Astrocyte (in vitro differentiated cells and primary cell): ENCODE measurements around the gene PCDHGA3. TPM values are rescaled to one million over a fixed set of nuclear protein-coding genes. Genes with fewer than 3 reads are reported as not detected.

Experiments
- DNase-seq: peaks from one replicate; pipeline ENCODE4 v3.0.0-alpha.2; 2010; ENCODE audit warnings: low read depth
- FAIRE-seq: peaks from 2 replicates; lab custom pipeline; 2011; peaks lifted over from hg19 to GRCh38; lab: Jason Lieb, UNC
- H2AFZ ChIP-seq: 2 replicates; pipeline ENCODE4 v1.6.0; 2012; ENCODE audit warnings: low read depth, low read length, inconsistent platforms
- H3K27ac ChIP-seq: 2 replicates; pipeline ENCODE4 v1.5.1; 2011; ENCODE audit warnings: low read depth, low read length, inconsistent platforms
- H3K27me3 ChIP-seq: 2 replicates; pipeline ENCODE4 v1.6.0; 2011; ENCODE audit warnings: low read length, inconsistent platforms; ENCODE audit not compliant: insufficient read depth
- H3K36me3 ChIP-seq: 2 replicates; pipeline ENCODE4 v1.5.1; 2011; ENCODE audit warnings: low read length, inconsistent platforms; ENCODE audit not compliant: insufficient read depth
- H3K4me1 ChIP-seq: 2 replicates; pipeline ENCODE4 v1.5.1; 2011; ENCODE audit warnings: low read length, inconsistent platforms; ENCODE audit not compliant: insufficient read depth
- H3K4me2 ChIP-seq: 2 replicates; pipeline ENCODE4 v1.6.0; 2012; ENCODE audit warnings: low read length, inconsistent platforms
- H3K4me3 ChIP-seq: 2 replicates; pipeline ENCODE4 v1.5.1; 2011; ENCODE audit warnings: low read depth, mild to moderate bottlenecking, low read length, inconsistent platforms; ENCODE audit not compliant: insufficient read depth
- H3K79me2 ChIP-seq: 2 replicates; pipeline ENCODE4 v1.6.0; 2012; ENCODE audit warnings: mild to moderate bottlenecking, low read length, inconsistent platforms; ENCODE audit not compliant: insufficient read depth
- H3K9ac ChIP-seq: 2 replicates; pipeline ENCODE4 v1.6.0; 2012; ENCODE audit warnings: mild to moderate bottlenecking, low read length, inconsistent platforms
- H3K9me3 ChIP-seq: 2 replicates; pipeline ENCODE4 v1.5.1; 2012; ENCODE audit warnings: low read depth, mild to moderate bottlenecking, low read length, inconsistent platforms; ENCODE audit not compliant: insufficient read depth
- H4K20me1 ChIP-seq: 2 replicates; pipeline ENCODE4 v1.6.0; 2012; ENCODE audit warnings: low read length, inconsistent platforms; ENCODE audit not compliant: insufficient read depth
- H3K27ac Mint-ChIP-seq: one replicate; pipeline ENCODE4 v1.8.0; 2021; ENCODE audit warnings: mild to moderate bottlenecking, mixed read lengths; ENCODE audit not compliant: unreplicated experiment
- H3K27me3 Mint-ChIP-seq: one replicate; pipeline ENCODE4 v1.8.0; 2021; ENCODE audit warnings: low read depth, mixed read lengths; ENCODE audit not compliant: unreplicated experiment
- H3K36me3 Mint-ChIP-seq: one replicate; pipeline ENCODE4 v1.8.0; 2021; ENCODE audit warnings: low read depth, mixed read lengths; ENCODE audit not compliant: unreplicated experiment
- H3K4me1 Mint-ChIP-seq: one replicate; pipeline ENCODE4 v1.8.0; 2021; ENCODE audit warnings: low read depth, mixed read lengths; ENCODE audit not compliant: unreplicated experiment
- H3K4me3 Mint-ChIP-seq: one replicate; pipeline ENCODE4 v1.8.0; 2021; ENCODE audit warnings: mild to moderate bottlenecking, moderate library complexity, mixed read lengths; ENCODE audit not compliant: unreplicated experiment
- H3K9me3 Mint-ChIP-seq: one replicate; pipeline ENCODE4 v1.8.0; 2021; ENCODE audit warnings: mild to moderate bottlenecking, mixed read lengths; ENCODE audit not compliant: unreplicated experiment
- EZH2 ChIP-seq: IDR thresholded peaks from 2 replicates; pipeline ENCODE4 v1.6.1; 2012; ENCODE audit warnings: mild to moderate bottlenecking, low read length, inconsistent platforms; ENCODE audit not compliant: insufficient read depth
- total RNA-seq: library from RNA; stranded (reverse); gene quantifications from 2 replicates; pipeline ENCODE4 v1.2.1, GENCODE V29; 2021
- TF ChIP-seq, protein P1 (sequence below): IDR thresholded peaks from 2 replicates; pipeline ENCODE4 v1.5.1; 2011; ENCODE audit warnings: low read depth, mild to moderate bottlenecking, inconsistent platforms, low read length, moderate library complexity; ENCODE audit not compliant: insufficient read depth

PCDHGA3 gene
- total RNA-seq, 1 donor from 2014 or later: 0.14 TPM

DNA sequence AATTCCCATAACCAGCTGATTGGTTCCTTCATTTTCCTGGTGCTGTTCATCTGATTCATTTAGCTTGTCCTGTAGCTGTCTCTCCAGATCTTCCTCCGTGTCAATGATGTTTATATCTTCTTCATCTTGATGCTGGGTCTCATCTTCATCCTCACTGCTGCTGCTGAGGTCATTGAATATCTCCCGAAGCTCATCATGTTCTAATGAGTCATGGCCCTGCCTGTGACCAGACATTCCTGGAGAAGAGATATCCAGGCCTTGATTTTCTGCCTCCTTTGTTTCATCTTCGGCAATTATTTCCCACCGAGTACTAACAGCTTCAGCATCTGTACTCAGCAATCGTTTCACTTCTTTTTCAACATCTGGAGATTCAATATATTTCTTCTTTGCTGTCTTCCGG lies 24.4 kb upstream of the PCDHGA3 start:
- peak overlapping the region; percentile 89 for H3K4me3 ChIP-seq
- no peak for FAIRE-seq
- H3K27ac ChIP-seq: no peak overlapping the region
- H3K9me3 ChIP-seq: peaks cover 27% of the 10 kb centered on the region
- no peak for DNase-seq
- Mint-ChIP-seq H3K36me3 (peaks cover 48% of the 10 kb centered on the region), H3K9me3 (peaks cover 67% of the 10 kb centered on the region), H3K4me1 (peaks cover 7% of the 10 kb centered on the region), H3K27ac (peak overlapping the region; percentile 100), H3K27me3 (no peaks in the 10 kb centered on the region), H3K4me3 (peak overlapping the region; percentile 98)
- no peak overlapping the region for H3K9ac ChIP-seq
- no peak overlapping the region for H2AFZ ChIP-seq
- no peaks in the 10 kb centered on the region for H3K27me3 ChIP-seq
- no peak for TF ChIP-seq EZH2
- TF ChIP-seq, protein P1, sequence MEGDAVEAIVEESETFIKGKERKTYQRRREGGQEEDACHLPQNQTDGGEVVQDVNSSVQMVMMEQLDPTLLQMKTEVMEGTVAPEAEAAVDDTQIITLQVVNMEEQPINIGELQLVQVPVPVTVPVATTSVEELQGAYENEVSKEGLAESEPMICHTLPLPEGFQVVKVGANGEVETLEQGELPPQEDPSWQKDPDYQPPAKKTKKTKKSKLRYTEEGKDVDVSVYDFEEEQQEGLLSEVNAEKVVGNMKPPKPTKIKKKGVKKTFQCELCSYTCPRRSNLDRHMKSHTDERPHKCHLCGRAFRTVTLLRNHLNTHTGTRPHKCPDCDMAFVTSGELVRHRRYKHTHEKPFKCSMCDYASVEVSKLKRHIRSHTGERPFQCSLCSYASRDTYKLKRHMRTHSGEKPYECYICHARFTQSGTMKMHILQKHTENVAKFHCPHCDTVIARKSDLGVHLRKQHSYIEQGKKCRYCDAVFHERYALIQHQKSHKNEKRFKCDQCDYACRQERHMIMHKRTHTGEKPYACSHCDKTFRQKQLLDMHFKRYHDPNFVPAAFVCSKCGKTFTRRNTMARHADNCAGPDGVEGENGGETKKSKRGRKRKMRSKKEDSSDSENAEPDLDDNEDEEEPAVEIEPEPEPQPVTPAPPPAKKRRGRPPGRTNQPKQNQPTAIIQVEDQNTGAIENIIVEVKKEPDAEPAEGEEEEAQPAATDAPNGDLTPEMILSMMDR: no peak
- H3K4me2 ChIP-seq: peak overlapping the region; percentile 89
- H3K4me1 ChIP-seq: no peaks in the 10 kb centered on the region
- peaks cover 20% of the 10 kb centered on the region for H4K20me1 ChIP-seq
- H3K36me3 ChIP-seq: peaks cover 19% of the 10 kb centered on the region
- H3K79me2 ChIP-seq: peaks cover 47% of the 10 kb centered on the region

DNA sequence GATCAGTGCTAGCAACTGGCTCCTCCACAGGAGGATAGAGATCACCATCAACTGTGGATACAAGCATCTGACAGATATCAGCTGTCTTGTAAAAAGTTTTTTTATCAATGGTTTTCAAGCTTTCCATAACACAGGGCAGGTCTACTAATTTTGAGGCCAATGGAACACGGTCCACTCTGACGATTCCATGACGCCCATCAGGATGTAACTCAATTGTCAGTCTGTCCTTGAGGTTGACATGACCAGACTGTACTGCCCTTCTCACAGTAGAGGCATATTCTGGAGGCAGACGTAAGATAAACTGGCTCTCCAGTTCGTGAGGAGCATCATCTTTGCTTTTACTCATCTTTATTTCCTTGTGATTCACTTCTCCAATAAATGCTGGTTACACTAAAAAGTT lies 23.9 kb upstream of the PCDHGA3 start:
- FAIRE-seq (no peak), DNase-seq (no peak)
- TF ChIP-seq EZH2: no peak
- TF ChIP-seq, protein P1: no peak
- peaks cover 19% of the 10 kb centered on the region for H3K36me3 ChIP-seq
- H3K4me3 ChIP-seq: peak overlapping the region; percentile 89
- peaks cover 20% of the 10 kb centered on the region for H4K20me1 ChIP-seq
- no peak overlapping the region for H3K27ac ChIP-seq
- H3K4me1 ChIP-seq: no peaks in the 10 kb centered on the region
- Mint-ChIP-seq H3K4me3 (peak overlapping the region; percentile 98), H3K36me3 (peaks cover 45% of the 10 kb centered on the region), H3K4me1 (peaks cover 7% of the 10 kb centered on the region), H3K27ac (peak overlapping the region; percentile 100), H3K9me3 (peaks cover 63% of the 10 kb centered on the region), H3K27me3 (no peaks in the 10 kb centered on the region)
- no peak overlapping the region for H2AFZ ChIP-seq
- no peaks in the 10 kb centered on the region for H3K27me3 ChIP-seq
- peak overlapping the region; percentile 89 for H3K4me2 ChIP-seq
- H3K9ac ChIP-seq: peak overlapping the region; percentile 95
- H3K9me3 ChIP-seq: peaks cover 25% of the 10 kb centered on the region
- peaks cover 43% of the 10 kb centered on the region for H3K79me2 ChIP-seq
